Esophagus muscularis mucosa (tissue), 4 donors: Measurements from ENCODE around the gene CELF2. TPM values are rescaled to one million over a fixed set of nuclear protein-coding genes. Genes with fewer than 3 reads are reported as not detected.

Experiments used
- DNase-seq: peaks from one replicate; pipeline ENCODE4 v3.0.0-alpha.2; 2017; ENCODE audit errors: extremely low spot score
- H3K27ac ChIP-seq, 4 donors: fragments of 200-600 bp; sonication (generic); replicated peaks in 1 of 4; 1 replicate in 3 of 4; 2 replicates in 1 of 4; pipeline ENCODE4 v1.5.1; 2016 to 2019; ENCODE audit warnings: mild to moderate bottlenecking in 1 of 4
- H3K27me3 ChIP-seq, 4 donors: fragments of 200-600 bp; sonication (generic); one replicate each; pipeline versions ENCODE4 v1.5.1 to v1.6.0; 2016 to 2019
- H3K36me3 ChIP-seq, 4 donors: fragments of 200-600 bp; sonication (generic); one replicate each; pipeline ENCODE4 v1.5.1; 2016 to 2019
- H3K4me1 ChIP-seq, 4 donors: fragments of 200-600 bp; sonication (generic); one replicate each; pipeline ENCODE4 v1.5.1; 2016 to 2019
- H3K4me3 ChIP-seq, 4 donors: fragments of 200-600 bp; sonication (generic); 1 replicate in 2 of 4; 2 replicates in 2 of 4; pipeline ENCODE4 v1.5.1; 2016 to 2019; ENCODE audit warnings: mild to moderate bottlenecking in 4 of 4, moderate library complexity in 1 of 4
- H3K9me3 ChIP-seq, 4 donors: fragments of 200-600 bp; sonication (generic); 1 replicate in 3 of 4; 2 replicates in 1 of 4; pipeline ENCODE4 v1.5.1; 2016 to 2019
- EP300 ChIP-seq: sonication (generic); formaldehyde crosslinking; IDR thresholded peaks from one replicate; pipeline ENCODE4 v1.6.1; 2017; ENCODE audit warnings: antibody characterized with exemption
- POLR2A ChIP-seq: fragments of 450-650 bp; IDR thresholded peaks from one replicate; pipeline ENCODE4 v1.6.1; 2017; ENCODE audit warnings: antibody characterized with exemption, moderate library complexity, mild to moderate bottlenecking, low read depth
- POLR2AphosphoS5 ChIP-seq, 2 donors: sonication (generic); formaldehyde crosslinking; IDR thresholded peaks; one replicate each; pipeline ENCODE4 v1.6.1; 2017; ENCODE audit warnings: antibody characterized with exemption in 2 of 2
- WGBS: methylation state at CpG from one replicate; pipeline ENCODE4 v1.1.5; 2018; 5-methylcytosine and 5-hydroxymethylcytosine counted together
- intact Hi-C: fragments of 100-400 bp; cut with DNase I; formaldehyde crosslinking; loops from one replicate; pipeline ENCODE4 v1.15.1; 2023
- total RNA-seq, 4 donors: library from RNA; depleted of rRNA; stranded (reverse); fragments of >200 nt; gene quantifications; one replicate each; pipeline versions ENCODE4 v1.1.0 to v1.2.1, GENCODE V29; 2016
- TF ChIP-seq, protein P1 (sequence below), 3 experiments: fragments of 200-600 bp in 2 of 3; fragments of 450-650 bp in 1 of 3; sonication (generic) in 2 of 3; IDR thresholded peaks; one replicate each; pipeline ENCODE4 v1.5.1; 2017 to 2019; ENCODE audit warnings: antibody characterized with exemption in 3 of 3, mild to moderate bottlenecking in 2 of 3, moderate library complexity in 1 of 3

Gene CELF2
- total RNA-seq, 4 donors from 2014 or later: 81.8 to 128 (median 104) TPM

GRCh38 chr10:11300026-11300425, 282.4 kb downstream of the CELF2 start:
- DNase-seq: no peak
- TF ChIP-seq, protein P1, sequence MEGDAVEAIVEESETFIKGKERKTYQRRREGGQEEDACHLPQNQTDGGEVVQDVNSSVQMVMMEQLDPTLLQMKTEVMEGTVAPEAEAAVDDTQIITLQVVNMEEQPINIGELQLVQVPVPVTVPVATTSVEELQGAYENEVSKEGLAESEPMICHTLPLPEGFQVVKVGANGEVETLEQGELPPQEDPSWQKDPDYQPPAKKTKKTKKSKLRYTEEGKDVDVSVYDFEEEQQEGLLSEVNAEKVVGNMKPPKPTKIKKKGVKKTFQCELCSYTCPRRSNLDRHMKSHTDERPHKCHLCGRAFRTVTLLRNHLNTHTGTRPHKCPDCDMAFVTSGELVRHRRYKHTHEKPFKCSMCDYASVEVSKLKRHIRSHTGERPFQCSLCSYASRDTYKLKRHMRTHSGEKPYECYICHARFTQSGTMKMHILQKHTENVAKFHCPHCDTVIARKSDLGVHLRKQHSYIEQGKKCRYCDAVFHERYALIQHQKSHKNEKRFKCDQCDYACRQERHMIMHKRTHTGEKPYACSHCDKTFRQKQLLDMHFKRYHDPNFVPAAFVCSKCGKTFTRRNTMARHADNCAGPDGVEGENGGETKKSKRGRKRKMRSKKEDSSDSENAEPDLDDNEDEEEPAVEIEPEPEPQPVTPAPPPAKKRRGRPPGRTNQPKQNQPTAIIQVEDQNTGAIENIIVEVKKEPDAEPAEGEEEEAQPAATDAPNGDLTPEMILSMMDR (IDR thresholded peaks at IDR 0.05): no peak
- TF ChIP-seq POLR2AphosphoS5 (IDR thresholded peaks at IDR 0.05): no peak
- Histone ChIP-seq H3K27me3 (no peaks in the 10 kb centered on the region), H3K27ac (no peak overlapping the region), H3K4me1 (no peaks in the 10 kb centered on the region), H3K36me3 (peaks cover 16 to 84% (median 76%) of the 10 kb centered on the region in 4 donors), H3K9me3 (no peaks in the 10 kb centered on the region), H3K4me3 (no peak overlapping the region)
- WGBS: 85% methylated on average over 8 of the region's 8 CpGs
- intact Hi-C loops: no loop called here

DNA sequence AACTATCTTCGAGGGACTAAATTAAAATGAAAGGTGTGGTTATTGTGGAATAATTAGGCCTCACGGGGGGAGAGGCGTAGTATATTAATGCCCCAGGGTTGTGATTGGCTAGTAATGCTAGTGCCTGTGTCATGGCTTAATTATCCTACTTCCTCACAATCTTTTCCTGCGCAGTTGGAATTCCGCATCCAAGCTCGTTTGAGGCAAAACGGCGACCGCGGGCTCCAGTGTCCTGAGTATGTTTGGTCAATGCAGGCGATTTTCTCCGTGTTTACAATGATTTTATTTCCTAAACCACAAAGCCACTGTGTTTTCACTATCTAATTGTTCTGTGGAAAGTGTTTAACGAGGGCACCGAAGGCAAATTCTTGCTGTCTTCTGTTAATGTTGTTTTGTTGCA, 282.9 kb downstream of the CELF2 start:
- WGBS: 87% methylated on average over 14 of the region's 14 CpGs
- H3K4me3 ChIP-seq: no peak overlapping the region
- DNase-seq: no peak
- no peaks in the 10 kb centered on the region for H3K4me1 ChIP-seq
- no peak overlapping the region for H3K27ac ChIP-seq
- TF ChIP-seq POLR2AphosphoS5 (IDR thresholded peaks at IDR 0.05): no peak
- no peak for TF ChIP-seq POLR2A
- TF ChIP-seq, protein P1 (IDR thresholded peaks at IDR 0.05): no peak
- TF ChIP-seq EP300: no peak
- H3K9me3 ChIP-seq: no peaks in the 10 kb centered on the region
- peaks cover 16 to 89% (median 75%) of the 10 kb centered on the region in 4 donors for H3K36me3 ChIP-seq
- H3K27me3 ChIP-seq: no peaks in the 10 kb centered on the region
- intact Hi-C loops: no loop called here

GRCh38 chr10:11301571-11302111, 284.0 kb downstream of the CELF2 start:
- 96% methylated on average over 16 of the region's 22 CpGs for WGBS
- H3K27me3 ChIP-seq: no peaks in the 10 kb centered on the region
- no peak for TF ChIP-seq POLR2AphosphoS5 (IDR thresholded peaks at IDR 0.05)
- TF ChIP-seq POLR2A: no peak
- TF ChIP-seq, protein P1 (IDR thresholded peaks at IDR 0.05): no peak
- no peak for TF ChIP-seq EP300
- H3K36me3 ChIP-seq: peaks cover 23 to 91% (median 74%) of the 10 kb centered on the region in 4 donors
- peaks cover 0 to 2% (median 0%) of the 10 kb centered on the region in 4 donors for H3K9me3 ChIP-seq
- H3K4me1 ChIP-seq: no peaks in the 10 kb centered on the region
- no peak for DNase-seq
- H3K4me3 ChIP-seq: no peak overlapping the region
- no peak overlapping the region for H3K27ac ChIP-seq
- intact Hi-C loops: no loop called here

DNA sequence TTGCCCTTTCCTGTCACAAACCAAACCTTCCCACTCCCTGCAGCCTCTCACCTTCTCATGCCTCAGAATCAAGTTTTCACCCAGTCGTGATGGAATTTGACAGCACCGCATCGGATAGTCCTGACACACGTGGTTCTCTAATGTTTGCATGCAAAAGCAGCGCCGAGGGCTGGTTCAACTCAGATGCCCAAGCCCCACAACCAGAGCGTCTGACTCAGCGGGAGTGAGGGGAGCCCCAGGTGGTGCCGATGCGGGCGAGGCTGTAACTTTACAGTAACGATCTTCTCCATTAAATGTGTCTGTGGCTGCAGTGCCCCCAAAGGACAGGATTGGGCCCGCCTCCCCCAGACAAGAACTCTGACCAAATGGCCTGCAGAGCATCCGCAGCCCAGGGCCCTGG, 284.5 kb downstream of the CELF2 start:
- H3K36me3 ChIP-seq: peaks cover 29 to 92% (median 75%) of the 10 kb centered on the region in 4 donors
- H3K4me1 ChIP-seq: no peaks in the 10 kb centered on the region
- no peak for DNase-seq
- no peaks in the 10 kb centered on the region for H3K27me3 ChIP-seq
- peaks cover 0 to 7% (median 2%) of the 10 kb centered on the region in 4 donors for H3K9me3 ChIP-seq
- intact Hi-C loops: no loop called here
- no peak overlapping the region for H3K27ac ChIP-seq
- TF ChIP-seq POLR2AphosphoS5 (IDR thresholded peaks at IDR 0.05): no peak
- TF ChIP-seq POLR2A: no peak
- no peak overlapping the region for H3K4me3 ChIP-seq
- WGBS: 96% methylated on average over 11 of the region's 14 CpGs

DNA sequence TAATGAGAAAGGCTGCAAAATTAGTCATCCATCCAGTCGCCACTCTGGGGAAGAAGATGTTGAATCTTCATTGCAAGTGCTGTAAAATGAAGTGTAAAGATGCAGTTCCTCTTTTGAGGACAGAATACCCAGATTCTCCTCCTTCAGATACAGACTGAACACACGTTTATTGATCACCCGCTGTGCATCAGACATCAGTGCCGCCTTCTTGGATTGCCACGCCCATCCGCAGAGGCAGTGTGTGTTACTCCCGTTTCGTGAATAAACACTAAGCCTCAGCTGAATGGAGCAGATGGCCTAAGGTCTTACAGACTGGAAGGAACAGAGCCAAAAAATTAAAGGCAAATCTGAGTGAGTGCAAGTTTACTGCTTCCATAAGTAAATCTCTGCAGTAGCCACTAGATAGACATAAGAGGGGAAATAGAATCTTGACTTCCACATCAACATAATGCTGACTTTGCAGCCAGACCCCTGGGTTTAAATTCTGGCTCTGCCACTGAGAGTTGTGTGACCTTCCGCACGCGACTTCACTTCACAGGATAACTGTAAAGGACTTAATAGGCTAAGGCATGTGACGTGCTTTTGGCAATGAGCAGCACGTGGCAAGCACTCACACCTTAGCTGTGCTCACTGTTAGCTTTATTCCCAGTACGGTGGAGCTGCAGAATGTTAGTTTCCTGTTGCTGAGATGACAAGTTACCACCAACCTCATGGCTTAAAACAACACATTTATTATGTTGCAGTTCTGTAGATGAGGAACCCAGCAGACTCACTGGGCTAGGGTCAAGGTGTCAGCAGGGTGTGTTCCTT, 285.9 kb downstream of the CELF2 start:
- no peak for DNase-seq
- H3K4me1 ChIP-seq: no peaks in the 10 kb centered on the region
- H3K27ac ChIP-seq: no peak overlapping the region
- no peak overlapping the region for H3K4me3 ChIP-seq
- peaks cover 33 to 96% (median 75%) of the 10 kb centered on the region in 4 donors for H3K36me3 ChIP-seq
- TF ChIP-seq, protein P1 (IDR thresholded peaks at IDR 0.05): no peak
- no peak for TF ChIP-seq POLR2AphosphoS5 (IDR thresholded peaks at IDR 0.05)
- no peak for TF ChIP-seq EP300
- intact Hi-C loops: no loop called here
- peaks cover 0 to 20% (median 12%) of the 10 kb centered on the region in 4 donors for H3K9me3 ChIP-seq
- H3K27me3 ChIP-seq: no peaks in the 10 kb centered on the region
- 89% methylated on average over 14 of the region's 14 CpGs for WGBS
